GM19328 (cell line): ENCODE results near the gene MYO9B.

Experiments used
- ATAC-seq: cut with Tn5 transposase; IDR thresholded peaks from one replicate; pipeline ENCODE4 v1.9.1; 2021; ENCODE audit warnings: mild to moderate bottlenecking, moderate library complexity; ENCODE audit not compliant: unreplicated experiment

MYO9B gene

DNA sequence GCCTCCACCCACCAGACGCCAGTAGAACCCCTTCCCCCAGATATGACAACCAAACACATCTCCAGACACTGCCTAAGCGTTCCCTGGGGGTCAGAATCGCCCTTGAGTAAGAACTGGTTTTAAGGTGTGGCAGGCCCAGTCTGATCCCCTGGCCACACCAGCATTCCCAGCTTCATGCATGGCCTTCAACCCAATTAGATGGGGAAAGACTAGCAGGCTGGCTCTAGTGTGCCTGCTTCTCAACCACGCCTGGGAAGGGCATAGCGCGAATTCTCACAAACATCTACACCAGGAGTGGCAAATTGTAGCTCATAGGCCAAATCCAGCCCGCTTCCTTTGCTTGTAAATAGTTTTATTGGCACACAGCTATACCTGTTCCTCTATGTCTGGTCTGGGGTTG is 13.9 kb upstream of the MYO9B start:
- ATAC-seq, result no peak

- no peak for ATAC-seq
These were observed 12.1 kb upstream of the MYO9B start for GRCh38 chr19:17063428-17063827.

- no peak for ATAC-seq
These were observed 6.4 kb upstream of the MYO9B start for GRCh38 chr19:17069193-17069592.

- no peak for ATAC-seq
These were observed 5.2 kb upstream of the MYO9B start for GRCh38 chr19:17070421-17070820.

GRCh38 chr19:17070912-17071311 is 4.7 kb upstream of the MYO9B start:
- no peak for ATAC-seq

DNA sequence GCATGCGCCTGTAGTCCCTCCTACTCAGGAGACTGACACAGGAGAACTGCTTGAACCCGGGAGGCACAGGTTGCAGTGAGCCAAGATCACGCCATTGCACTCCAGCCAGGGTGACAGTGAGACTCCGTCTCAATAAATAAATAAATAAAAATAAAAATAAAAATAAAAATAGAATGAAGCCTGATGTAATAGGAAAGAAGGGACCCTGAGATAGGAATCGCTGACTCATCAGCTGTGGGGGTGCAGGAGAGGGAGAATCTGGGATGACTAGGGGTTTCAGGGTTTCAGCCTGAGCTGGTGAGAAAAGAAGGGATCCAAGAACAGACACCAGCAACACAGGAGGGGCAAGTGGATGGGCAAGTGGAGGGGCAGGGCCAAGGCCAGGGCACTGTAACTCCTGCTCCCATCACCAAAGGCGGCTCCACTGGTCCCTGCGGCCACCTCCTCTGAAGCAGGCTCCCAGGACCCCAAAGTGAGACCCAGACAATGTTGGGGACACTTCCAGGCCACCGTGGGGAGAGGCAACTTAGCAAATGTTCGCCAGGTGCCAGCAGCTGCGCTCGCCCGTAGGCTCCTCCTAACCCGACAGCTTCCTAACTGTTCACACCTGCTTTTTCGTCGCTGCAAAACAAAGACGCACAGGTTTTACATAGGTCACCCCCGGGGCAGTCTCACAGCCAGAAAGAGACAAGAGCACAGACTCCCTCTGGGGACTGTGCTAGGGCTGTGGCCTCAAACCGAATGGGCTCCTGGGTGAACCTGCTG is 1.5 kb upstream of the MYO9B start:
- ATAC-seq, result no peak

DNA sequence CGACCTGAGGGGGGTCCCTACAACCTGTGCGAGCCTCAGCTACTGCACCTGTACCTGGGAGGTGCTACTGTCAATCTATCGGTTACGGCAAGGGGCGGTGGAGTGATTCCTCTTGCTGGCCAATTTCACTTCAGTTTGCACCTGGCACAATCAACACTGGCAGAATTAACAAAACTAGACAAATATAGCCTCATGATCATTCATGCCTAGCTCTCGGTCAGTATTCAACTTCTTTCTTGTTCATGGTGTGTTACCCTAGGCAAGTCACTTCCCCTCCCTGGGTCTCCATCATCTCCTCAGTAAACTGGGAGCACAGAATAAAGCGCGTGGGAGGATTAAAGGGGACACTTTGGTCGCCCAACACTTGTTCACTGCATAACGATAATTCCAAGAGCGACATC is 943 bp upstream of the MYO9B start:
- ATAC-seq, result no peak

GRCh38 chr19:17075864-17076542 is 426 bp downstream of the MYO9B start:
- ATAC-seq, result no peak

DNA sequence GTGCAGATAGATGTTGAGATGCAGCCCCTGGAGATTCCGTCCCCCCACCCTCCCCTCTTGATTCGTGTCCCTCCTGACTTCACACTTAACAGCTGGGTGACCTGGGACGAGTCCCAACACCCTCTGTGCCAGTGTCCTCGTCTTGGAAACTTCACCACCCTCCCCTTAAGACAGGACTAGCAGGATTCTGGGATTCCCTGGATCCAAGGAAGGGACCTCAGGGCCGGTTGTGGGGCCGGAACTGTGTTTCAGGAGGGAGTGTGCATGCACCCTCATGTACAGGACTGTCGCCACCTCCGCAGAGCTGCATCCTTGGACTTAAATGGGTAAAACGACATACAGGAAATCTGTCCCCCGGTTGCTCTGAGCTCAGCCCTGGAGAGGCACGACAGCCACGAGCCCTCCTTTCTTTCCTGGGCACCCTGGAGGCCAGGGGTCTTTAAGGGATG is 990 bp downstream of the MYO9B start:
- no peak for ATAC-seq

DNA sequence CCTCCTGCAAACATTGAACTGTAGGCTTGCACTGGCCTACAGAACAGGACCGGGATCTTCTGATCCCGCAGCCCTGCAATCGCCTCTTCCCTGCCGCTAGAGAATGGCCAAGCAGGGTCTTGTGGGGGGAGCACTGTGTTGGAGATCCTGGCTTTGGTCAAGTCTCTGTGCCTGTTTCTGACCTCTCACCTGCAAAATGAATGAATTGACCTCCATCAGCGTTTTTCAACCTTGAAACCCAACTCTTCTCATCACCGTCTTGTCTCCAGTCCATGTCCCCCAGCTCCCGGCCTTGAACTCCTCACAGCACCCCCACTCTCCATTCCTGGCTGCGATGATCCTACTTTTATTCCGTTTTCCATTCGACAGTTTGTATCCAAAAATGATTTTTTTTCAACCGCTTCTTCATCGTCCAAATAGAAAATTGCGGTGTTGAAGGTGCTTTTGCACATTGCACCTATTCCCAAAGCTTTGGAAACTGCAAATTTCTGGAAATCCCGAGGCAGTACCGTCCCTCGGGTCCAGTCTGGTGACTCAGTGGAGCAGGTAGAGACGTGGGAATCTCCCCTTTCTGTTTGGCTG is 2.0 kb downstream of the MYO9B start:
- ATAC-seq, result no peak

- ATAC-seq, result no peak
These were observed 2.7 kb downstream of the MYO9B start for GRCh38 chr19:17078036-17078919.

DNA sequence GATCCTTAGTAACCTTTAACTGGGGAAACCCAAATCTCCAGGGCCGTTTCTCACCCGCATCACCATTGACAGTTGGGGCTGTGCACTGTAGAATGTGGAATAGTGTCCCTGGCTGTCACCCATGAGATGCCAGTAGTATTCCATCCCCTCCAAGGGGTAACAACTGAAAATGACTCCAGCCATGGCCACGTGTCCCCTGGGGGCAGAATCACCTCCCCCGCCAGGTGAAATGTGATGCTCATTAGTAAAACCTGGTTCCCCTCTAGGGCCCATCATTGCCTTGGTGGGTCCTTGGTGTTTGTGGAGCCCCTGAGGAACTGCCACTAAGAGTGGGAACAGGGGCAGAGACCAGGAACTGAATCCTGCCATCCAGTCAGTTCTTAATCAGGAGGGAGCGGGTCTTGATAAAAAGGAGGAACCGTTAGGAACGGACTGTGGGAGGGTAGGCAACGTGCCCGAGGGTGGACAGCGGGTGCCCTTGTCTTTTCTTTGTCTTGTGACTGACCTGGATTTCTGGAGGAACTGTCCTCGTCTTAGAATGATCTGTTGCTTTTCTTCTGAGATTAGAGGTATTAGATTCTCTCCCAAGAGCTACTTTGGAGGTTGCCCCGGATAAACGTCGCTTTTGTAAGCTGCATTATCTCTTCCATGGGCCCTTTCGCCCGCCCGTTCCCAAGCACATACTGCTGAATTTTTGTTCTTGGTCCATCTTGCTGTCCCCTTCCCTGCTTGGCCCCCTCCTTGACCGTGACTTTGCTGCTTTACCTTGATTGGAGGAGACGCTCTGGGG is 3.5 kb downstream of the MYO9B start:
- no peak for ATAC-seq

DNA sequence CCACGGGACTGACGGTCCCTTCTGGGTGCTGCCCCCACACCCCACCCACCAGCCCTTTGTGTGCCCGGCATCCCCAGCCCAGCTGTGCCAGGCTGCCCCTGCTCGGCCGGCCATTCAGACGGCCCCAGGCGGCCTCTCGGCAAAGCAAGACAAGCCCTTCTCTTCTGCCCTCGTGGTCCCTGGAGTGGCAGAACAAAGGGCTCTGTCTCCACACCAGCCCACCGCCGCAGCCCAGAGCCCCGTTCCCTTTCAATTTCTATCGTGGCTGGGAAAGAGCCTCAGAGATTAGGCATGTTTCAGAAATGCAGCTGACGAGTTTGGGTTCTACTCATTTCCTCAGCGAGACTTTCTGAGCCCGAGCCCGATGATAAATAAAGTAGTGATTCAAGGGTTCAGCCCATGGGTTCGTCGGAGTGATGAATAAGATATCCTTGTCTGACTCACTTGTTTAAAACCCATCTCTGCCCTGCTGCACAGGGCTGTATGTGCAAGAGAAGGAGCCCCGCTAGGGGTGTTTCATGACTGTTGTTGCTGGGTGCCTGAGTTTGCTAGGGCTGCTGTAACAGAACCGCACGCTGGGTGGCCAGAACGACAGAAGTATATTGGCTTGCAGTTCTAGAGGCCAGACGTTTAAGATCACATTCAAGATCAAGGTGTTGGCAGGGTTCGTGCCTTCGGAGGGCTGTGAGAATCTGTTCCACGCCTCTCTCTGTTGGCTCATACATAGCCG is 4.3 kb downstream of the MYO9B start:
- ATAC-seq, result no peak

- no peak for ATAC-seq
These were observed 4.8 kb downstream of the MYO9B start for GRCh38 chr19:17080440-17080801.

DNA sequence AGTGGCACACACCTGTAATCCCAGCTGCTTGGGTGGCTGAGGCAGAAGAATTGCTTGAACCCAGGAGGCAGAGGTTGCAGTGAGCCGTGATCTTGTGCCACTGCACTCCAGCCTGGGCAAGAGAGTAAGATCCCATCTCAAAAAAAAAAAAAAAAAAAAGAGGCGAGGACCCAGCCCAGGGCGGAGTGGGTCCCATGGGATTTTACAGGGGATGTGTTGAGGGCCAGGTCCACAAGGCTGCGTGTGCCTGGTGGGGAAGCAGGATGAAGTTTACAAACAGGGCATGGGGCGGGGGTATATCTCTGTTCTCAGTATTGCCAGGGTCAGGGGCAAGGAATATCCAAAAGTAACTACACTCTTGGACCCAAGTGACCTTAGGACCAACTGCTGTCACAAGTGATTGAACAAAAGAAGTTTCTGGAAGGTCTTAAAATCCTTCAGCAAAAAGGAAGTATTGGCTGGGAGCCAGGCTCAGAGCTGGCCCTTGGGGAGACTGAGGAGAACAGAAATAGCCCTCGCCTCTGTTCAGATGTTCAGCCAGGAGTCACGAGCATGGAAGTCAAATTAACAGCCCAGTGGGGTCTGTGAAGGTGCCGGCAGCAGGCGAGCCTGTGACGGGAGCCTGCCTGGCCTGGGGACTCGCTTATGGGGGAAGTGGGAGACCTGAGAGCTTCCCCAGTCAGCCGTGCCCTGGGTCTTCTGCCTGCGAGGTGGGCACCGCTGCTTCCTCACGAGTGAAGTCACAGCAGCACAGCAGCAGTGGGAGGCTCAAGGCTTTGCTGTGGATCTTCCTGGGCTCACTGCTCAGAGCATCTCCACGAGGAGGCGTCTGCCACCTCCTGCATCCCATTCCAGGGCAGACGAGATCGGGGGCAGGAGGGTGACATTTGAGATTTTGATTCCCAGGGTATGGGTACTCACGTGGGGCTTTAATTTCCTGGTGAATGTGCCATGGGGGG is 6.4 kb downstream of the MYO9B start:
- ATAC-seq, result no peak

- ATAC-seq, result no peak
These were observed 10.5 kb downstream of the MYO9B start for GRCh38 chr19:17086120-17086519.

- ATAC-seq, result no peak
These were observed 11.3 kb downstream of the MYO9B start for GRCh38 chr19:17086834-17087233.

DNA sequence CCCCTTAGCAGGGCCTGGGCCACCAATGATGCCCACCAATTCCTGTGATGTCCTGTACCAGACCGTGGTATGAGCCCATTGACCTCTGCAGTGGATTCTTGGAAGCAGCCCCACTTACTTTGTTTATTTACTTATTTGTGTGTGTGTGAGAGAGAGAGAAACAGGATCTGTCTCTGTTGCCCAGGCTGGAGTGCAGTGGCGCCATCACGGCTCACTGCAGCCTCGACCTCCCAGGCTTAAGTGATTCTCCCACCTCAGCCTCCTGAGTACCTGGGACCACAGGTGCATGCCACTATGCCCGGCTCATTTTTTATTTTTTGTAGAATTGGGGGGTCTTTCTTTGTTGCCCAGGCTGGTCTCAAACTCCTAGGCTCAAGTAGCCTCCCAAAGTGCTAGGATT is 13.0 kb downstream of the MYO9B start:
- no peak for ATAC-seq

DNA sequence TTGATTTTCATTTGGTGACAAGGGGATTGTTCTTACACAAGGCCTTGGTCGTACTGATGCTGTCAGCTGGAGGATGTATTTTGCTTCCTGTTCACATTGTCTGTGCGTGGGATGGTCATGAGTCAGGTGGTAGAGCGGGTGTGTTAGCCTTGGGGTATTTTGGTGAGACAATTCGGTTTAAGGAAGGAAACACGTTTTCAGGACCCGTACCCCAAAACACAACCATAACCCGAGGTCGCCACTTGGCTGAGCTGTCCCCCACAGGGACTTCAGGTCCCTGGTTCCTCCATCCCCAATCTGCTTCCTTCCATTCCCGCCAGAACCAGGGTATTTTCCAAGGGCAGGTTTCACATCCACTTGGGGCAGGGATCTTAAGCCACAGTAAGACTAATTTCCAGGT is 15.0 kb downstream of the MYO9B start:
- ATAC-seq, result no peak
